ENCODE measurements around the gene RAB8A. TPM values are rescaled to one million over a fixed set of nuclear protein-coding genes. Genes with fewer than 3 reads are reported as not detected.
"Not testable (repeated sequence)": the region's sequence is repeated elsewhere in the genome, so short reads cannot be mapped to it uniquely, and the experiment has no call there.

RAB8A gene
- total RNA-seq, 1 experiment from 2014 or later, result 79.1 TPM

- DNase-seq (ENCODE audit: low read depth), result peak; percentile 51
Measured at GRCh38 chr19:16077984-16078758, 33.5 kb upstream of the RAB8A start.

- peak; percentile 97 for DNase-seq (ENCODE audit: low read depth)
Measured at GRCh38 chr19:16078759-16079707, 32.7 kb upstream of the RAB8A start.

GRCh38 chr19:16084067-16084685, 27.5 kb upstream of the RAB8A start:
- no peak for DNase-seq (ENCODE audit: low read depth)

- DNase-seq (ENCODE audit: low read depth), result no peak
Measured at GRCh38 chr19:16085115-16085514, 26.6 kb upstream of the RAB8A start.

GRCh38 chr19:16087404-16087803, 24.3 kb upstream of the RAB8A start:
- not testable (repeated sequence) for DNase-seq (ENCODE audit: low read depth)

- no peak for DNase-seq (ENCODE audit: low read depth)
Measured at GRCh38 chr19:16087940-16088339, 23.7 kb upstream of the RAB8A start.

GRCh38 chr19:16088351-16089009, 23.2 kb upstream of the RAB8A start:
- DNase-seq (ENCODE audit: low read depth), result no peak

- no peak for DNase-seq (ENCODE audit: low read depth)
Measured at GRCh38 chr19:16089010-16089846, 22.5 kb upstream of the RAB8A start.

- no peak for DNase-seq (ENCODE audit: low read depth)
Measured at GRCh38 chr19:16091546-16092475, 19.9 kb upstream of the RAB8A start.

GRCh38 chr19:16094360-16095070, 17.2 kb upstream of the RAB8A start:
- no peak for DNase-seq (ENCODE audit: low read depth)

GRCh38 chr19:16095071-16095571, 16.6 kb upstream of the RAB8A start:
- no peak for DNase-seq (ENCODE audit: low read depth)

GRCh38 chr19:16096280-16096855, 15.3 kb upstream of the RAB8A start:
- DNase-seq (ENCODE audit: low read depth), result no peak

- DNase-seq (ENCODE audit: low read depth), result no peak
Measured at GRCh38 chr19:16098416-16098768, 13.3 kb upstream of the RAB8A start.

GRCh38 chr19:16098821-16099220, 12.9 kb upstream of the RAB8A start:
- DNase-seq (ENCODE audit: low read depth), result no peak

GRCh38 chr19:16099314-16099965, 12.2 kb upstream of the RAB8A start:
- DNase-seq (ENCODE audit: low read depth), result not testable (repeated sequence)

GRCh38 chr19:16100524-16100923, 11.2 kb upstream of the RAB8A start:
- DNase-seq (ENCODE audit: low read depth), result no peak

- DNase-seq (ENCODE audit: low read depth), result no peak
Measured at GRCh38 chr19:16104722-16105121, 7.0 kb upstream of the RAB8A start.

GRCh38 chr19:16106121-16106520, 5.6 kb upstream of the RAB8A start:
- no peak for DNase-seq (ENCODE audit: low read depth)
